Forelimb muscle (tissue), 1 donor: Measurements from ENCODE around the gene DEFB112. TPM values are rescaled to one million over a fixed set of nuclear protein-coding genes. Genes with fewer than 3 reads are reported as not detected.

Source experiments
- DNase-seq: peaks from one replicate; pipeline ENCODE4 v3.0.0-alpha.2; 2013; ENCODE audit warnings: low read depth
- polyA plus RNA-seq: library from polyadenylated mRNA; unstranded; fragments of 120-200 nt; gene quantifications from one replicate; pipeline ENCODE4 v1.2.1, GENCODE V29; 2013; ENCODE audit not compliant: insufficient read length

The DEFB112 gene
- polyA plus RNA-seq, 1 donor: not detected

- no peak for DNase-seq
Measured at GRCh38 chr6:49995278-49995677, 54.5 kb downstream of the DEFB112 start.

Other genes starting within 250 kb of the DEFB112 start
- not detected for gene CRISP1, start 183.4 kb downstream of the DEFB112 start, polyA plus RNA-seq
- gene DEFB114, start 85.8 kb downstream of the DEFB112 start, polyA plus RNA-seq: not detected
- gene DEFB113, start 80.3 kb downstream of the DEFB112 start, polyA plus RNA-seq: not detected
- not detected for gene DEFB110, start 27.9 kb downstream of the DEFB112 start, polyA plus RNA-seq